HUES48 (cell line): ENCODE results near the gene RHOV.

Source experiments
- H3K27ac ChIP-seq: one replicate; pipeline ENCODE4 v1.7.0; 2013; ENCODE audit warnings: low read depth, low read length, inconsistent platforms
- H3K27me3 ChIP-seq: 2 replicates; pipeline ENCODE4 v1.6.1; 2013; ENCODE audit warnings: mild to moderate bottlenecking, low read length; ENCODE audit not compliant: control insufficient read depth, insufficient read depth
- H3K36me3 ChIP-seq: 2 replicates; pipeline ENCODE4 v1.6.1; 2013; ENCODE audit warnings: low read length; ENCODE audit not compliant: control insufficient read depth, insufficient read depth
- H3K4me1 ChIP-seq: 2 replicates; pipeline ENCODE4 v1.6.1; 2013; ENCODE audit warnings: mild to moderate bottlenecking, low read length; ENCODE audit not compliant: control insufficient read depth, insufficient read depth
- H3K4me3 ChIP-seq: 2 replicates; pipeline ENCODE4 v1.5.1; 2013; ENCODE audit warnings: mild to moderate bottlenecking, low read depth, low read length
- H3K9ac ChIP-seq: 2 replicates; pipeline ENCODE4 v1.6.1; 2013; ENCODE audit warnings: mild to moderate bottlenecking, low read depth, low read length, moderate library complexity
- H3K9me3 ChIP-seq: 2 replicates; pipeline ENCODE4 v1.6.1; 2013; ENCODE audit warnings: low read length; ENCODE audit not compliant: control insufficient read depth, insufficient read depth

Gene RHOV

GRCh38 chr15:40853241-40853890 lies 20.7 kb downstream of the RHOV start:
- no peak overlapping the region for H3K9ac ChIP-seq
- H3K4me3 ChIP-seq, result no peak overlapping the region
- H3K36me3 ChIP-seq, result peaks cover 83% of the 10 kb centered on the region
- H3K9me3 ChIP-seq, result no peaks in the 10 kb centered on the region
- no peak overlapping the region for H3K27ac ChIP-seq
- H3K4me1 ChIP-seq, result no peaks in the 10 kb centered on the region
- no peaks in the 10 kb centered on the region for H3K27me3 ChIP-seq

GRCh38 chr15:40852529-40852928 lies 21.5 kb downstream of the RHOV start:
- H3K9ac ChIP-seq, result no peak overlapping the region
- H3K4me3 ChIP-seq, result no peak overlapping the region
- no peaks in the 10 kb centered on the region for H3K27me3 ChIP-seq
- peaks cover 86% of the 10 kb centered on the region for H3K36me3 ChIP-seq
- no peak overlapping the region for H3K27ac ChIP-seq
- no peaks in the 10 kb centered on the region for H3K9me3 ChIP-seq
- H3K4me1 ChIP-seq, result peaks cover 2% of the 10 kb centered on the region; the same call in 1 of the 2 replicates

GRCh38 chr15:40850576-40851112 lies 23.4 kb downstream of the RHOV start:
- Histone ChIP-seq H3K4me1 (peaks cover 21% of the 10 kb centered on the region), H3K4me3 (no peak overlapping the region), H3K27ac (no peak overlapping the region), H3K9ac (no peak overlapping the region), H3K36me3 (peaks cover 86% of the 10 kb centered on the region), H3K9me3 (no peaks in the 10 kb centered on the region), H3K27me3 (no peaks in the 10 kb centered on the region)

- H3K4me1 ChIP-seq, result peaks cover 30% of the 10 kb centered on the region
- H3K4me3 ChIP-seq, result peak overlapping the region; percentile 23; the same call in 1 of the 2 replicates
- H3K27me3 ChIP-seq, result no peaks in the 10 kb centered on the region
- no peaks in the 10 kb centered on the region for H3K9me3 ChIP-seq
- no peak overlapping the region for H3K27ac ChIP-seq
- H3K36me3 ChIP-seq, result peaks cover 53% of the 10 kb centered on the region
- no peak overlapping the region for H3K9ac ChIP-seq
Observed at GRCh38 chr15:40847223-40847961, 26.6 kb downstream of the RHOV start.

GRCh38 chr15:40846841-40847222 lies 27.2 kb downstream of the RHOV start:
- Histone ChIP-seq H3K9ac (no peak overlapping the region), H3K9me3 (no peaks in the 10 kb centered on the region), H3K4me3 (0 out of 2 replicates have a peak overlapping the region, but pooled peaks have one; percentile 88), H3K27me3 (no peaks in the 10 kb centered on the region), H3K36me3 (peaks cover 48% of the 10 kb centered on the region), H3K4me1 (peaks cover 30% of the 10 kb centered on the region), H3K27ac (peak overlapping the region; percentile 68)

GRCh38 chr15:40845511-40846284 lies 28.3 kb downstream of the RHOV start:
- peaks cover 41% of the 10 kb centered on the region for H3K36me3 ChIP-seq
- H3K4me3 ChIP-seq, result peak overlapping the region; percentile 88
- no peaks in the 10 kb centered on the region for H3K9me3 ChIP-seq
- no peak overlapping the region; the same call in 1 of the 2 replicates for H3K9ac ChIP-seq
- H3K4me1 ChIP-seq, result peaks cover 30% of the 10 kb centered on the region
- no peaks in the 10 kb centered on the region for H3K27me3 ChIP-seq
- H3K27ac ChIP-seq, result peak overlapping the region; percentile 68

- Histone ChIP-seq H3K27ac (no peak overlapping the region), H3K36me3 (peaks cover 35% of the 10 kb centered on the region), H3K4me1 (peaks cover 30% of the 10 kb centered on the region), H3K27me3 (no peaks in the 10 kb centered on the region), H3K4me3 (peak overlapping the region; percentile 88), H3K9ac (peak overlapping the region; percentile 90), H3K9me3 (no peaks in the 10 kb centered on the region)
Observed at GRCh38 chr15:40845036-40845435, 29.0 kb downstream of the RHOV start.

- H3K9me3 ChIP-seq, result no peaks in the 10 kb centered on the region
- H3K36me3 ChIP-seq, result peaks cover 32% of the 10 kb centered on the region
- H3K4me1 ChIP-seq, result peaks cover 30% of the 10 kb centered on the region
- H3K27me3 ChIP-seq, result no peaks in the 10 kb centered on the region
- peak overlapping the region; percentile 75 for H3K27ac ChIP-seq
- H3K9ac ChIP-seq, result peak overlapping the region; percentile 90
- peak overlapping the region; percentile 88 for H3K4me3 ChIP-seq
Observed at GRCh38 chr15:40844696-40845030, 29.4 kb downstream of the RHOV start.

GRCh38 chr15:40843885-40844695 lies 29.9 kb downstream of the RHOV start, which contains the start of gene SPINT1:
Gene SPINT1, plus strand, starts transcription at chr15:40844048. Its CDS starts 507 bp downstream, at chr15:40844555.
- H3K9ac ChIP-seq, result peak within 1 kb of the TSS; percentile 90
- peaks cover 26% of the 10 kb centered on the region for H3K36me3 ChIP-seq
- H3K27ac ChIP-seq, result peak within 1 kb of the TSS; percentile 75
- no peaks in the 10 kb centered on the region for H3K27me3 ChIP-seq
- H3K4me3 ChIP-seq, result peak within 1 kb of the TSS; percentile 88
- H3K4me1 ChIP-seq, result peaks cover 30% of the 10 kb centered on the region
- no peaks in the 10 kb centered on the region for H3K9me3 ChIP-seq

- H3K9ac ChIP-seq, result peak overlapping the region; percentile 90; the same call in 1 of the 2 replicates
- no peaks in the 10 kb centered on the region for H3K9me3 ChIP-seq
- H3K4me1 ChIP-seq, result peaks cover 30% of the 10 kb centered on the region
- peaks cover 23% of the 10 kb centered on the region for H3K36me3 ChIP-seq
- no peak overlapping the region for H3K27ac ChIP-seq
- no peaks in the 10 kb centered on the region for H3K27me3 ChIP-seq
- H3K4me3 ChIP-seq, result peak overlapping the region; percentile 88
Observed at GRCh38 chr15:40843261-40843884, 30.7 kb downstream of the RHOV start.
